HCT116 (cell line): Measurements from ENCODE around the gene RIGI.

ENCODE experiments used
- EZH2 ChIP-seq: fragments of 200-600 bp; sonication (generic); IDR thresholded peaks from 2 replicates; pipeline ENCODE4 v1.6.1; 2017; ENCODE audit warnings: antibody characterized with exemption, mixed run types
- MAX ChIP-seq: IDR thresholded peaks from 2 replicates; pipeline ENCODE4 v1.6.1; 2012
- POLR2A ChIP-seq: IDR thresholded peaks from 2 replicates; pipeline ENCODE4 v1.7.0; 2011; ENCODE audit warnings: borderline replicate concordance; ENCODE audit not compliant: insufficient read depth, insufficient read length; ENCODE audit errors: extremely low read depth
- POLR2AphosphoS5 ChIP-seq: IDR thresholded peaks from 2 replicates; pipeline ENCODE4 v1.6.1; 2011; ENCODE audit warnings: mild to moderate bottlenecking, low read depth, low read length, moderate library complexity
- RAD21 ChIP-seq: IDR thresholded peaks from 2 replicates; pipeline ENCODE4 v1.6.1; 2012; ENCODE audit warnings: low read depth, mild to moderate bottlenecking
- SP1 ChIP-seq: IDR thresholded peaks from 2 replicates; pipeline ENCODE4 v1.6.1; 2012; ENCODE audit warnings: low read depth
- TCF7L2 ChIP-seq: IDR thresholded peaks from 2 replicates; pipeline ENCODE4 v1.7.0; 2011; ENCODE audit warnings: borderline replicate concordance, inconsistent platforms; ENCODE audit not compliant: insufficient read depth, insufficient read length; ENCODE audit errors: extremely low read depth
- YY1 ChIP-seq: IDR thresholded peaks from 2 replicates; pipeline ENCODE4 v1.6.1; 2011; ENCODE audit warnings: low read length, low read depth, moderate library complexity, mild to moderate bottlenecking; ENCODE audit not compliant: insufficient replicate concordance; ENCODE audit errors: extremely low read depth
- ZFX ChIP-seq: fragments of 450-650 bp; IDR thresholded peaks from 2 replicates; pipeline ENCODE4 v1.6.1; 2017
- TF ChIP-seq, protein P1 (sequence below), 3 experiments: fragments of 200-600 bp in 1 of 3; sonication (generic) in 1 of 3; IDR thresholded peaks in 2 of 3; conservative IDR thresholded peaks in 1 of 3; 2 replicates each; pipeline ENCODE4 v1.5.1; 2012 to 2017; ENCODE audit warnings: low read depth in 2 of 3, low read length in 2 of 3, antibody characterized with exemption in 1 of 3, borderline replicate concordance in 1 of 3, control low read depth in 1 of 3, mild to moderate bottlenecking in 1 of 3, mixed read lengths in 1 of 3, mixed run types in 1 of 3, moderate library complexity in 1 of 3; ENCODE audit not compliant: insufficient read depth in 1 of 3
- TF ChIP-seq, protein P2 (sequence below): IDR thresholded peaks from 2 replicates; pipeline ENCODE4 v1.6.1; 2012; ENCODE audit warnings: low read depth
- TF ChIP-seq, protein P3 (sequence below): IDR thresholded peaks from 2 replicates; pipeline ENCODE4 v1.6.1; 2011; ENCODE audit warnings: mild to moderate bottlenecking, low read length, moderate library complexity; ENCODE audit not compliant: insufficient replicate concordance; ENCODE audit errors: extremely low read depth

DNA sequence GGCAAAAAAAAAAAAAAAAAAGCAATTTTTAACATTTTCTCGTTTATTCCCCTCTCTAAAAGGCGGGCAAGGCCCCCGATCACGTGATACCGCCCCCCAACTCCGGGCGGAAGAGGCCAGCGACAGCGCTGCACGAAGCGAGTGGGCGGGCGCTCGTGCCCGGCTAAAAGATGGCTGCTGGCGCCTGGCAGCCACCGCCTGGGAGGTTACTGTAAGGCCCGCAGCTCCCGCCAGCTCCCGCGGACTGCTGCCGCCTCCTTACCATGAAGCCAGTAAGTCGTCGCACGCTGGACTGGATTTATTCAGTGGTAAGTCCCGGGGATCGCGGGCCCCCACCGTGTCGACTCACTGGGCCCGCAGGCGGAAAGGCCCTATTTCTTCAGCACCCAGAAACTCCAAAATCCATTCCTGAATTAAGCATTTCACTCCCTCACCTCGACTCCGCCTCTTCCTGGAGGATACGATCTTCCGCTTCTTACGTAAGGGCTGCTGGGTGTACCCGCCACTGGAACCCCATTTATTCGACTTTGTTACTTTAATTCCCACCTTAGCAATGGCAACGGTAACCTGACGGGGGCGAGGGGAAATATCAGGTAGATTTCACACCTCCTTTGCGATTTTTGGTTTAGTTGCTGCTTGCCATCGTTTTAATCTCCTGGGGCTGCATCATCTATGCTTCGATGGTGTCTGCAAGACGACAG, 26.3 kb upstream of the RIGI start, which contains the start of the genes SMIM27 and TOPORS:
- TF ChIP-seq ZFX (peak; percentile 91), RAD21 (no peak), SP1 (peak; percentile 75), TCF7L2 (no peak), EZH2 (no peak), POLR2A (peak; percentile 88), YY1 (peak; percentile 98), POLR2AphosphoS5 (peak; percentile 90), MAX (peak; percentile 73)
- TF ChIP-seq, protein P1, sequence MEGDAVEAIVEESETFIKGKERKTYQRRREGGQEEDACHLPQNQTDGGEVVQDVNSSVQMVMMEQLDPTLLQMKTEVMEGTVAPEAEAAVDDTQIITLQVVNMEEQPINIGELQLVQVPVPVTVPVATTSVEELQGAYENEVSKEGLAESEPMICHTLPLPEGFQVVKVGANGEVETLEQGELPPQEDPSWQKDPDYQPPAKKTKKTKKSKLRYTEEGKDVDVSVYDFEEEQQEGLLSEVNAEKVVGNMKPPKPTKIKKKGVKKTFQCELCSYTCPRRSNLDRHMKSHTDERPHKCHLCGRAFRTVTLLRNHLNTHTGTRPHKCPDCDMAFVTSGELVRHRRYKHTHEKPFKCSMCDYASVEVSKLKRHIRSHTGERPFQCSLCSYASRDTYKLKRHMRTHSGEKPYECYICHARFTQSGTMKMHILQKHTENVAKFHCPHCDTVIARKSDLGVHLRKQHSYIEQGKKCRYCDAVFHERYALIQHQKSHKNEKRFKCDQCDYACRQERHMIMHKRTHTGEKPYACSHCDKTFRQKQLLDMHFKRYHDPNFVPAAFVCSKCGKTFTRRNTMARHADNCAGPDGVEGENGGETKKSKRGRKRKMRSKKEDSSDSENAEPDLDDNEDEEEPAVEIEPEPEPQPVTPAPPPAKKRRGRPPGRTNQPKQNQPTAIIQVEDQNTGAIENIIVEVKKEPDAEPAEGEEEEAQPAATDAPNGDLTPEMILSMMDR (IDR thresholded peaks at IDR 0.05 in 2 of 3, conservative IDR thresholded peaks at IDR 0.05 in 1 of 3; ENCODE audit: borderline replicate concordance in 1 of 3, insufficient read depth in 1 of 3, low read depth in 2 of 3, low read length in 2 of 3): no peak
- TF ChIP-seq, protein P2, sequence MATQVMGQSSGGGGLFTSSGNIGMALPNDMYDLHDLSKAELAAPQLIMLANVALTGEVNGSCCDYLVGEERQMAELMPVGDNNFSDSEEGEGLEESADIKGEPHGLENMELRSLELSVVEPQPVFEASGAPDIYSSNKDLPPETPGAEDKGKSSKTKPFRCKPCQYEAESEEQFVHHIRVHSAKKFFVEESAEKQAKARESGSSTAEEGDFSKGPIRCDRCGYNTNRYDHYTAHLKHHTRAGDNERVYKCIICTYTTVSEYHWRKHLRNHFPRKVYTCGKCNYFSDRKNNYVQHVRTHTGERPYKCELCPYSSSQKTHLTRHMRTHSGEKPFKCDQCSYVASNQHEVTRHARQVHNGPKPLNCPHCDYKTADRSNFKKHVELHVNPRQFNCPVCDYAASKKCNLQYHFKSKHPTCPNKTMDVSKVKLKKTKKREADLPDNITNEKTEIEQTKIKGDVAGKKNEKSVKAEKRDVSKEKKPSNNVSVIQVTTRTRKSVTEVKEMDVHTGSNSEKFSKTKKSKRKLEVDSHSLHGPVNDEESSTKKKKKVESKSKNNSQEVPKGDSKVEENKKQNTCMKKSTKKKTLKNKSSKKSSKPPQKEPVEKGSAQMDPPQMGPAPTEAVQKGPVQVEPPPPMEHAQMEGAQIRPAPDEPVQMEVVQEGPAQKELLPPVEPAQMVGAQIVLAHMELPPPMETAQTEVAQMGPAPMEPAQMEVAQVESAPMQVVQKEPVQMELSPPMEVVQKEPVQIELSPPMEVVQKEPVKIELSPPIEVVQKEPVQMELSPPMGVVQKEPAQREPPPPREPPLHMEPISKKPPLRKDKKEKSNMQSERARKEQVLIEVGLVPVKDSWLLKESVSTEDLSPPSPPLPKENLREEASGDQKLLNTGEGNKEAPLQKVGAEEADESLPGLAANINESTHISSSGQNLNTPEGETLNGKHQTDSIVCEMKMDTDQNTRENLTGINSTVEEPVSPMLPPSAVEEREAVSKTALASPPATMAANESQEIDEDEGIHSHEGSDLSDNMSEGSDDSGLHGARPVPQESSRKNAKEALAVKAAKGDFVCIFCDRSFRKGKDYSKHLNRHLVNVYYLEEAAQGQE: no peak
- TF ChIP-seq, protein P3, sequence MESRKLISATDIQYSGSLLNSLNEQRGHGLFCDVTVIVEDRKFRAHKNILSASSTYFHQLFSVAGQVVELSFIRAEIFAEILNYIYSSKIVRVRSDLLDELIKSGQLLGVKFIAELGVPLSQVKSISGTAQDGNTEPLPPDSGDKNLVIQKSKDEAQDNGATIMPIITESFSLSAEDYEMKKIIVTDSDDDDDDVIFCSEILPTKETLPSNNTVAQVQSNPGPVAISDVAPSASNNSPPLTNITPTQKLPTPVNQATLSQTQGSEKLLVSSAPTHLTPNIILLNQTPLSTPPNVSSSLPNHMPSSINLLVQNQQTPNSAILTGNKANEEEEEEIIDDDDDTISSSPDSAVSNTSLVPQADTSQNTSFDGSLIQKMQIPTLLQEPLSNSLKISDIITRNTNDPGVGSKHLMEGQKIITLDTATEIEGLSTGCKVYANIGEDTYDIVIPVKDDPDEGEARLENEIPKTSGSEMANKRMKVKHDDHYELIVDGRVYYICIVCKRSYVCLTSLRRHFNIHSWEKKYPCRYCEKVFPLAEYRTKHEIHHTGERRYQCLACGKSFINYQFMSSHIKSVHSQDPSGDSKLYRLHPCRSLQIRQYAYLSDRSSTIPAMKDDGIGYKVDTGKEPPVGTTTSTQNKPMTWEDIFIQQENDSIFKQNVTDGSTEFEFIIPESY: no peak
